NCI-H146 treated with DMSO at 0.1 percent for 48 hours (cell line): ENCODE results near the gene RPS19BP1.

Source experiments
- DNase-seq: peaks from one replicate; lab custom pipeline; 2025; ENCODE audit not compliant: unreplicated experiment; lab: John Stamatoyannopoulos, UW

Gene RPS19BP1

DNA sequence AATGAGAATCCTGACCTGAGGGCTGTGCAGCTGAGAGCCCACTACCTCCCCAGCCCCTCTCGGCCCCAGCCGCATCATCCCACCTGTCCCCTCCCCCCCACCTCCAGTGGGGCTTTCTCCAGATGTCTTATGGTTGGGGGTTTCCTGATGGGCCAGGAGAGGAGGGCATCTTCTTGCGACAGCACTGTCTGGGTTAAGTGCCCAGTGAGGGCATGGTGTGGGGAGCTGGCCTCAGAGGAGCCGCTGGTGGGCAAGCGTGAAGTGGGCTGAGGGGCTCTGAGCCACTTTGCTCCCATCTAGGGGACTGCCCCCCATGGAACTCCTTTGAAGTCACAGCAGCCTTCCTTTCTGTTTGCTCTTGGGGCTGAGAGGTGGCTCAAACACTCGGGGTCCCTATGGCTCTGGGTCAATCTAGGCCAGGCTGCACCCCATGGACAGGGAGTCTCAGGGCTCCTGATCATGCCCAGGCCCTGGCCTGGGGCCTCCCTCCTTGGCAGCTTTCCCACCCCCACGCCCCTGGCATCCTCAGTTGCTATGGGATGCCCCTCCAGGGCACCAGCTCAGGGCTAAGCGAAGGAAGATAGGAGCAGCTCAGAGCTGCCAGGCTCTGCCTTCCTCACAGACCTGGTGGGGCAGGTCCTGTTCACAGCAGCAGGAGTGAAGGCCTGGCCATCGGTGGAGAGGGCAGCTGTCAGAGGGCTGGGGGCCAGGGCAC is 41.4 kb downstream of the RPS19BP1 start:
- no peak for DNase-seq

DNA sequence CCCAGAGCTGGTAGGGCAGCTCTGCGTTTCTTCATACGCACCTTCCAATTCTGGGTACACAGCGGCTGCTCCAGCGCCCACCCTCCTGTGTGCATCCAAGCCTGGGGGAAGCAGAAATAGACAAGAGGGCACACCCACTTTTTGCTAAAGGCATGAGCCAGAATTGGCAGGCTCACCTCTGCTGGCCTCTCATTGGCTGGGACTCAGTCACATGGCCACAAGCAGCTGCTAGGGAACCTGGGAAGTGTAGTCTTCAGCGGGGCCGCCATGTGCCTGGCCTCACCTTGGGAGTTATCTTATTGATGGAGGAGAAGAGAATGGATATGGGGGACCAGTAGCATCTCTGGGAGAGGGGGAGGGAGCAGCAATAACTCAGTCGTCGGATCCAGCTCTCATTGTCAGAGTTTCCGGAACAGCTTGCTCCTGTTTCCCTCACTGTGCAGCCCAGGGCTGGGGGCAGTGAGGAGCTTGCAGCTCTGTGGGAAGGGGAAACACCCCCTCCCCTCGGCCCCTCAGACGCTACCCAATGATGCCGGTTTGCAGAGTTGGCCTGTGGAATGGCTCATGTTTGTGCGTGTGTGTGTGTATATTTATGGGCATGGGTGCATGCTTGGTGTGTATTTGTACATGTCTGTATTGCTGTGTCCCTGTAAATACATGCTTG is 42.3 kb downstream of the RPS19BP1 start:
- DNase-seq = peak; percentile 8

DNA sequence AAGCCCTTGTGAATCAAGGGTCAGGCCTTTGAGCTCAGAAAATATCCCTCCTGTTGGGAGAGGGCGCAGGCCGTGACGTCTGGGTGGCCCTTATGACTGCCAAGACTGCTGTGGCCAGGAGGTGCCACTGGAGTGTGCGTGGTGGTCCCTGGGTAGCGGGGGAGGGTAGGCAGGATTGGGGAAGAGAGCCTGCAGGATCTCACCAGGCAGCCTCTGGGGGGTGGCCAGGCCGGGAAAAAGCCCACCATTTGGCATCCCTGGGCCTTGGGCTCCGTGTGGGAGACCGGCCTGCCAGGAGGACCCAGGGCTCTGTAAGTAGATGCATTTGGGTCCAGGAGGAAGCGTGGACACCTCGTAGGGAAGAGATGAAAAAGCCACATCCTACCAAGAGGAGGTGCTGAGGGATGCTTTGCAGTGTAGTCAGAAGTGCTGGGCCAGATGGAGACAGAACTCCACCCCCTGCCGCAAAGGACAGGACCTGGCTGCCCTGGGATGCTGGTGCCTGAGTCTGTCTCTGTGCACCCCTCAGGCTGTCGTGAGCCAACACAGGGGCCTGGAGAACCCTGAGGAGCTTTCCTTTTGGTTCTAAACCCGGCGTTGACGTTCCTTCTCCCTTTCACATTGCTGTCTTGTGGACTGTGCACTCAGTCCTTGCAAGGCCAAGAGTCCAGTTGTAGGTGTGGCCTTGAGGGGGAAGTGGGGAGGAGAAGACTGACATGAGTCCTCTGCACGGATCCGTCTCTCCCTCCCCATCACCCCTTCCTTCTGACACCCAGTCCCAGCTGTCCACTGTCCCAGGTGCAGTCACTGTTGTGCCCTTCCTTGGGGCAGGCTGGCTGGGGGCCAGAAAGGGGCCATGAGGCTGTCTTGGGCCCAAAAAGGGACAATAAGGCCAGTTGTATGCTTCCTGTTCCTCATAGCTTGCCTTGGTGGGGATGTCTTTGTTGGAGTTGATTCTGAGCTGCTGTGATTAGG is 43.2 kb downstream of the RPS19BP1 start:
- DNase-seq = no peak

DNA sequence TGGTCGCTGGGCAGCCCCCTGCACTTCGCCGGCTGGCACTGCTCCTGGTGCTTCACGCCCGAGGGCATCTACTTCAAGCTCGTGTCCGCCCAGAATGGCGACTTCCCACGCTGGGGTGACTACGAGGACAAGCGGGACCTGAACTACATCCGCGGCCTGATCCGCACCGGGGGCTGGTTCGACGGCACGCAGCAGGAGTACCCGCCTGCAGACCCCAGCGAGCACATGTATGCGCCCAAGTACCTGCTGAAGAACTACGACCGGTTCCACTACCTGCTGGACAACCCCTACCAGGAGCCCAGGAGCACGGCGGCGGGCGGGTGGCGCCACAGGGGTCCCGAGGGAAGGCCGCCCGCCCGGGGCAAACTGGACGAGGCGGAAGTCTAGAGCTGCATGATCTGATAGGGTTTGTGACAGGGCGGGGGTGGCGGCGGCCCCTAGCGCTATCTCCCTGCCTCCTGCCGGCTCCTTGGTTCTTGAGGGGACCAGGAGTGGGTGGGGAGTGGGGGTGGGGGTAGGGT is 43.9 kb downstream of the RPS19BP1 start:
- DNase-seq = no peak

DNA sequence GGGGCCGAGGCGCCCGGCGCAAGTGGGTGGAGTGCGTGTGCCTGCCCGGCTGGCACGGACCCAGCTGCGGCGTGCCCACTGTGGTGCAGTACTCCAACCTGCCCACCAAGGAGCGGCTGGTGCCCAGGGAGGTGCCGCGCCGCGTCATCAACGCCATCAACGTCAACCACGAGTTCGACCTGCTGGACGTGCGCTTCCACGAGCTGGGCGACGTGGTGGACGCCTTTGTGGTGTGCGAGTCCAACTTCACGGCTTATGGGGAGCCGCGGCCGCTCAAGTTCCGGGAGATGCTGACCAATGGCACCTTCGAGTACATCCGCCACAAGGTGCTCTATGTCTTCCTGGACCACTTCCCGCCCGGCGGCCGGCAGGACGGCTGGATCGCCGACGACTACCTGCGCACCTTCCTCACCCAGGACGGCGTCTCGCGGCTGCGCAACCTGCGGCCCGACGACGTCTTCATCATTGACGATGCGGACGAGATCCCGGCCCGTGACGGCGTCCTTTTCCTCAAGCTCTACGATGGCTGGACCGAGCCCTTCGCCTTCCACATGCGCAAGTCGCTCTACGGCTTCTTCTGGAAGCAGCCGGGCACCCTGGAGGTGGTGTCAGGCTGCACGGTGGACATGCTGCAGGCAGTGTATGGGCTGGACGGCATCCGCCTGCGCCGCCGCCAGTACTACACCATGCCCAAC is 44.6 kb downstream of the RPS19BP1 start:
- DNase-seq = no peak

DNA sequence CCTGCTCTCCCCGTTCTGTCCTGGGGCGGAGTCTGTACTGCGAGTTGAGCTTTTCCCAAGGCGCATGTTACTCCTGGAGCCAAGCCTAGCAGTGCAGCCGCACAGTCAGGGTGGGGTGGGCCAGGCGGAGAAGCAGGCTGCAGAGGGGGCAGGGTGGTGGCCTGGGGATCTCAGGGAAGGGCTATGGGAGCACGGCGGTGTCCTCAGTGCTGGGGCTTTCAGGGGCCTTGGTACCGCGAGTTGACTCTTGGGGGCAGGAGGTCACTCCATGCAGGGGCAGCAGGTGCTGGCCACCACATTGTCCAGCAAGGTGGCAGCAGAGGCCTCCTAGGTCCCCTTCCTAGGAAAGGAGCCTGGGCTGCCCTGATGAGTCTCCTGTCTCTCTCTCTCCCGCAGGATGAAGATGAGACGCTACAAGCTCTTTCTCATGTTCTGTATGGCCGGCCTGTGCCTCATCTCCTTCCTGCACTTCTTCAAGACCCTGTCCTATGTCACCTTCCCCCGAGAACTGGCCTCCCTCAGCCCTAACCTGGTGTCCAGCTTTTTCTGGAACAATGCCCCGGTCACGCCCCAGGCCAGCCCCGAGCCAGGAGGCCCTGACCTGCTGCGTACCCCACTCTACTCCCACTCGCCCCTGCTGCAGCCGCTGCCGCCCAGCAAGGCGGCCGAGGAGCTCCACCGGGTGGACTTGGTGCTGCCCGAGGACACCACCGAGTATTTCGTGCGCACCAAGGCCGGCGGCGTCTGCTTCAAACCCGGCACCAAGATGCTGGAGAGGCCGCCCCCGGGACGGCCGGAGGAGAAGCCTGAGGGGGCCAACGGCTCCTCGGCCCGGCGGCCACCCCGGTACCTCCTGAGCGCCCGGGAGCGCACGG is 45.4 kb downstream of the RPS19BP1 start:
- no peak for DNase-seq

DNA sequence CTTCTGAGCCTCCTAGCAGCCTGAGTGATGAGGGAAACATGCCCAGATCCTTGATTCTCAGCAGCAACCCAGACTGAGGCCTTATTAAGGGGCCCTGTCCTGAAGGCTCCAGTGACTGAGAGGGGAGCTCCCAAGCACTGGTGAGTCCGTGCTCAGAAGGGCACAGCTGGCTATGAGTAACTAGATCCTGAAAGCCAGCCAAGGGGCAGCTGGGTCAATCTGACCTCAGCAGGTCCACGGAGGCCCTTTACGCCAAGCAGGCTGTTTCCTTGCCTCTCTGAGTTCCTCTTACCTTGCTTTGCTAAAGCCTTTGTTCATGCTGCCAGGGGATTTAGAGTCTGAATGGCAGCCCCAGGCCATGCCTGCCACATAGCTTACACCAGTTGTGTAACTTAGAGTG is 49.8 kb downstream of the RPS19BP1 start:
- no peak for DNase-seq

DNA sequence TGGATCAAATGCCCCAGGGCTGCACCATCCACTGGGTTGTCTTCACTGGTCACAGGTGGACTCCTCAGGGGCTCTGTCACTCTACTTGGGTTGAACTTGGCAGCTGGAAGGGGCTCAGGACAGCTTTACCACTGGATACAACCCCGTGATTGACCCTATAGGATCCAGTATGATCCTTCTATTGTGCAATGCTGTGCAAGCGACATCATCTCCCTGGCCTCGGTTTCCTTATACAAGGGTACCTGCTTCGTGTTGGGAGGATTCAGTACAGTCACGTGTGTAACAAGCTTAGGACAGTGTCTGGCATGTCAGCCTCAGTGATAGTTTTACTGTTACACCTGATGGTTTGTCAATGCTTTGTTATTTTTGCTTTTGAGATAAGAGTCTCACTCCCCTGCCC is 51.0 kb downstream of the RPS19BP1 start:
- DNase-seq = no peak

DNA sequence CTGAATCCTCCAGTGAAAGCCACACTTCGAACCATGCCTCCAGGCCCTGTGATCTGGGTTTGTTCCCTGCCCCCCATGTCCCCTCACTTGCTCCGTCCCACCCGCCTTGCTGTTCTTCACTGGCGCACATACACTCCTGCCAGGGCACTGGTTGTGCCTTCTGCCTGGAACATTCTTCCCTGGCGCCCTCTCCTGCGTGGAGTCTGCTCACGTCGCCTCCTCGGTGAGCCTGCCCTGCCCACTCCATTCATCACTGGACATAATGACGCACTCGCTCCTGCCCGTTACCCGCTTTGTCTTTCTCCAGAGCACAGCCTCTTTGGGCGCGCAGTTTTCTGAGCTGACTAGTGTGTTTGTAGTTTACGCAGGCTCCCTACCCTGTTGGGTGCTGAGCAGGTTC is 51.5 kb downstream of the RPS19BP1 start:
- DNase-seq = no peak

DNA sequence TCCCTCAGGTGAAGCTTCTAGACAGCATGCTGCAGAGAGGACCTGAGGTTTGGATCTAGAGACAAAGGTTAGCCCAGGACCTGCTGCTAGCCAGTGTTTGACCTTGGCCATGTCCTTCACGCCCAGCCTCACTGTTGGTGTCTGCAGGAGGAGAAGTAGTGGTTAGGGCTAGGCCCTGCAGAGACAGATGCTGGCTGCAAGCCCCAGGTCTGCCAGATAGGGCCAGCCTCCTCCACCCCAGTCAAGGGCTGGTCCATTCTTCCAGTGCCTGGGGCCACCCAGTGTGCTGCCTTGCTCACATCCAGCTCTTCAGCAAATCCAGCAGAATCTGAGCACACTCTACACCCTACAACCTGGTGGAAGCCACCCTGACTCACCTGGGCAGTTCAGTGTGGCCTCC is 52.0 kb downstream of the RPS19BP1 start:
- DNase-seq = no peak

DNA sequence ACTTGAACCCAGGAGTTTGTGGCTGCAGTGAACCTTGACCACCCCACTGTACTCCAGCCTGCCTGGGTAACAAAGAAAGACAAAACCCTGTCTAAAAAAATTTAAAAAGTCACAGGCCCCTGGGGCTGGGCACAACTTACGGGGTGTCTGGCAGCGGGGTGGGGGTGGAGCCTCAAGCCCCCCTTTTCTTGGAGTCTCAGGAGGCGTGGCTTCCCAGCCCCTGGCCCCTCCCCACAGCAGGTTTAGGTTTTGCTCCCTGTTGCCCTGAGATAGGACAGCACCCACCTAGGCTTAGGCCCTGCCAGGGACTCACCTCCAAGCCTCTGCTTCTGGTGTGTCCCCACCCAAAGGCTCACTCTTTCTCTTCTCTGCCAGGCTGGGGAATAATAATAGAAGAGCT is 53.3 kb downstream of the RPS19BP1 start:
- no peak for DNase-seq
